SK-N-SH treated with all-trans-retinoic acid at 6 μM for 48 hours (cell line): Measurements from ENCODE around the gene NIPSNAP2.

Source experiments
- ATAC-seq: fragments of 200-7000 bp; cut with Tn5 transposase; 3 replicates; pipeline ENCODE4 v1.9.1; 2020; ENCODE audit warnings: mild to moderate bottlenecking, moderate library complexity
- BACH2 ChIP-seq: fragments of 250-450 bp; sonication (Bioruptor Pico); IDR thresholded peaks from 2 replicates; pipeline ENCODE4 v1.9.0; 2021; ENCODE audit warnings: mild to moderate bottlenecking, borderline replicate concordance
- CSDC2 ChIP-seq: fragments of 250-450 bp; sonication (Bioruptor Pico); IDR thresholded peaks from 2 replicates; pipeline ENCODE4 v1.5.0; 2020; ENCODE audit warnings: mild to moderate bottlenecking, moderate library complexity
- ESRRG ChIP-seq: fragments of 250-450 bp; sonication (Bioruptor Pico); IDR thresholded peaks from 2 replicates; pipeline ENCODE4 v1.6.1; 2021; ENCODE audit warnings: mild to moderate bottlenecking
- GLIS3 ChIP-seq: fragments of 250-450 bp; sonication (Bioruptor Pico); IDR thresholded peaks from 2 replicates; pipeline ENCODE4 v1.5.0; 2020; ENCODE audit warnings: mild to moderate bottlenecking, moderate library complexity
- ISL1 ChIP-seq: fragments of 250-450 bp; sonication (Bioruptor Pico); IDR thresholded peaks from 2 replicates; pipeline ENCODE4 v2.1.2; 2022; ENCODE audit warnings: mild to moderate bottlenecking, moderate library complexity
- OSR1 ChIP-seq: fragments of 250-450 bp; sonication (Bioruptor Pico); IDR thresholded peaks from 2 replicates; pipeline ENCODE4 v1.8.0; 2022; ENCODE audit warnings: moderate library complexity, mild to moderate bottlenecking, inconsistent platforms
- PATZ1 ChIP-seq: fragments of 250-450 bp; sonication (Bioruptor Pico); IDR thresholded peaks from 2 replicates; pipeline ENCODE4 v1.8.0; 2020; ENCODE audit warnings: mild to moderate bottlenecking, moderate library complexity, borderline replicate concordance
- POU6F1 ChIP-seq: fragments of 250-450 bp; sonication (Bioruptor Pico); IDR thresholded peaks from 2 replicates; pipeline ENCODE4 v1.8.0; 2021; ENCODE audit warnings: low read depth, mild to moderate bottlenecking, moderate library complexity, borderline replicate concordance
- RARB ChIP-seq: fragments of 250-450 bp; sonication (Bioruptor Pico); IDR thresholded peaks from 2 replicates; pipeline ENCODE4 v1.8.0; 2021; ENCODE audit warnings: mild to moderate bottlenecking, moderate library complexity
- SNAI2 ChIP-seq: fragments of 250-450 bp; sonication (Bioruptor Pico); IDR thresholded peaks from 2 replicates; pipeline ENCODE4 v1.5.0; 2020; ENCODE audit warnings: mild to moderate bottlenecking, moderate library complexity
- TOX ChIP-seq: fragments of 250-450 bp; sonication (Bioruptor Pico); IDR thresholded peaks from 2 replicates; pipeline ENCODE4 v1.8.0; 2021; ENCODE audit warnings: mild to moderate bottlenecking, moderate library complexity, borderline replicate concordance
- TSHZ2 ChIP-seq: fragments of 250-450 bp; sonication (Bioruptor Pico); IDR thresholded peaks from 2 replicates; pipeline ENCODE4 v1.5.0; 2020; ENCODE audit warnings: mild to moderate bottlenecking, moderate library complexity
- ZC3H10 ChIP-seq: fragments of 250-450 bp; sonication (Bioruptor Pico); IDR thresholded peaks from 2 replicates; pipeline ENCODE4 v1.5.1; 2021; ENCODE audit warnings: mild to moderate bottlenecking, moderate library complexity
- ZFP3 ChIP-seq: fragments of 250-450 bp; sonication (Bioruptor Pico); IDR thresholded peaks from 2 replicates; pipeline ENCODE4 v1.5.0; 2020; ENCODE audit warnings: mild to moderate bottlenecking, moderate library complexity
- ZNF565 ChIP-seq: fragments of 450-650 bp; formaldehyde crosslinking; conservative IDR thresholded peaks from 2 replicates; pipeline ENCODE4 v1.5.0; 2020; ENCODE audit warnings: low read depth, mild to moderate bottlenecking, moderate library complexity
- ZNF70 ChIP-seq: fragments of 450-650 bp; formaldehyde crosslinking; IDR thresholded peaks from 2 replicates; pipeline ENCODE4 v1.5.0; 2020; ENCODE audit warnings: mild to moderate bottlenecking, moderate library complexity
- ZNF8 ChIP-seq: fragments of 450-650 bp; formaldehyde crosslinking; IDR thresholded peaks from 2 replicates; pipeline ENCODE4 v1.5.0; 2020; ENCODE audit warnings: mild to moderate bottlenecking, moderate library complexity
- TF ChIP-seq, protein P1 (sequence below): fragments of 250-450 bp; sonication (Bioruptor Pico); IDR thresholded peaks from 2 replicates; pipeline ENCODE4 v1.5.1; 2020; ENCODE audit warnings: low read depth, mild to moderate bottlenecking, moderate library complexity

Gene NIPSNAP2

DNA sequence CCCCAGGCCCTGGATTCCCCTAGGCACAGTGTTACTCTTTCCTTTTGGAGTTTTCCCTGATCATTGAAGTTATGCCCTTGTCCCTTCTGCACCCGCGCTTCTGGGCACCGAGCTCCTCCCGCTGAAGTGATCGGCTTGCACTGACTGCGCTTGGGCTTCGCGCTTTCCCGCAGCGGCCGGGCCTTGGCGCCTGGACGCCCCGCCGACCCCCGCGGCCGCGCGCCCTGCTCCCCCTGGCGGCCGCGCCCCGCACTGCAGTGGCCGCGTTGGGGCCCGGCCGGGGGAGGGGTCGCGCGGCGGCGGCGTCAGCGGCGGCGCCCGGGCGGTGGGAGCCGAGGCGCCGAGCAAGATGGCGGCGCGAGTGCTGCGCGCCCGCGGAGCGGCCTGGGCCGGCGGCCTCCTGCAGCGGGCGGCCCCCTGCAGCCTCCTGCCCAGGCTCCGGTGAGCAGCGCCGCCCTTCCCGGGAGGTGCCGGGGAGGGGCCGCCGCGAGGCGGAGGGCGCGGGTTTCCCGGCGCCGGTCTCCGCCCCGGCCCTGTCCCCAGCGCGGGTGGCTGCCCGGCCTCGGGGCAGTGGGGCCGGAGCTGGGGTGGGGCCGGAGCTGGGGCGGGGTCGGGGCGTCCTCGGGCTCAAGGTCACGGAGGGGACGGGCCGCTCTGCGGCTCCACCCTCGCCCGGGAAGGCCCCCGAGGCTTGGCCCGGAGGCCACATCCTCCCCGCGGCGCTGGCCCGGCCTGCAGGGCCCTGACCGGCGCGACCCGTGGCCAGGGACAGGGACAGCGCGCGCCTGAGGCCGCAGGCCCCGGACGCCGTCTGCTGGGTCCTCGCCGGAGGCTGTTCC, at the start of gene NIPSNAP2:
TSS of gene NIPSNAP2 (plus strand) at position 325 of the 839 bp plus-strand sequence. CDS start at position 350, 25 bp downstream.
- ATAC-seq = peak; percentile 74
- TF ChIP-seq RARB (CRISPR knock-in tag) (no peak), SNAI2 (CRISPR knock-in tag) (peak; percentile 66; the same call in 1 of the 2 replicates)
- TF ChIP-seq, all 23 proteins: peak for 1

- no peak for ATAC-seq
- TF ChIP-seq OSR1 (CRISPR knock-in tag) (no peak), POU6F1 (CRISPR knock-in tag) (no peak), CSDC2 (no peak)
- TF ChIP-seq, protein P1, sequence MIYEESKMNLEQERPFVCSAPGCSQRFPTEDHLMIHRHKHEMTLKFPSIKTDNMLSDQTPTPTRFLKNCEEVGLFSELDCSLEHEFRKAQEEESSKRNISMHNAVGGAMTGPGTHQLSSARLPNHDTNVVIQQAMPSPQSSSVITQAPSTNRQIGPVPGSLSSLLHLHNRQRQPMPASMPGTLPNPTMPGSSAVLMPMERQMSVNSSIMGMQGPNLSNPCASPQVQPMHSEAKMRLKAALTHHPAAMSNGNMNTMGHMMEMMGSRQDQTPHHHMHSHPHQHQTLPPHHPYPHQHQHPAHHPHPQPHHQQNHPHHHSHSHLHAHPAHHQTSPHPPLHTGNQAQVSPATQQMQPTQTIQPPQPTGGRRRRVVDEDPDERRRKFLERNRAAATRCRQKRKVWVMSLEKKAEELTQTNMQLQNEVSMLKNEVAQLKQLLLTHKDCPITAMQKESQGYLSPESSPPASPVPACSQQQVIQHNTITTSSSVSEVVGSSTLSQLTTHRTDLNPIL (CRISPR knock-in tag) = no peak
These were observed 46.6 kb upstream of the NIPSNAP2 start for GRCh38 chr7:55917771-55918170.

- ATAC-seq = no peak
- TF ChIP-seq ZFP3 = no peak
- TF ChIP-seq ESRRG (CRISPR knock-in tag) = no peak
- no peak for TF ChIP-seq RARB (CRISPR knock-in tag)
- TF ChIP-seq BACH2 (CRISPR knock-in tag) = no peak
- no peak for TF ChIP-seq SNAI2 (CRISPR knock-in tag)
- no peak for TF ChIP-seq TOX (CRISPR knock-in tag)
- TF ChIP-seq ZNF8 (CRISPR knock-in tag) = no peak
- no peak for TF ChIP-seq ISL1 (CRISPR knock-in tag)
- no peak for TF ChIP-seq ZC3H10 (CRISPR knock-in tag)
These were observed 36.2 kb upstream of the NIPSNAP2 start for GRCh38 chr7:55928006-55928767.

GRCh38 chr7:55931421-55932151, 32.8 kb upstream of the NIPSNAP2 start:
- ATAC-seq = no peak
- no peak for TF ChIP-seq ESRRG (CRISPR knock-in tag)
- TF ChIP-seq, all 23 proteins: peak for 0

DNA sequence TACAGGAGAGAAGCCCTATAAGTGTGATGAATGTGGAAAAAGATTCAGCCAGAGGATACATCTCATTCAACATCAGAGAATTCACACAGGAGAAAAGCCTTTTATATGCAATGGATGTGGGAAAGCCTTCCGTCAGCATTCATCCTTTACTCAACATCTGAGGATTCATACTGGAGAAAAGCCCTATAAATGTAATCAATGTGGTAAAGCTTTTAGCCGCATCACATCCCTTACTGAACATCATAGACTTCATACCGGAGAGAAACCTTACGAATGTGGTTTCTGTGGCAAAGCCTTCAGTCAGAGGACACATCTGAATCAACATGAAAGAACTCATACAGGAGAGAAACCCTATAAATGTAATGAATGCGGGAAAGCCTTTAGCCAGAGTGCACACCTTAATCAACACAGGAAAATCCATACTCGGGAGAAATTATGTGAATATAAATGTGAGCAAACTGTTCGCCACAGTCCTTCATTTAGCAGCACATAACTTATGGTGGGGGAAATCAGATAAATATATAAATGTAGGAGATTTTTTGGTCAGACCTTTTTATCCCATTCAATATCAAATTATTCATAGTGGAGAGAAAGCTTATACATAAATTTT, 24.8 kb upstream of the NIPSNAP2 start:
- ATAC-seq = no peak
- TF ChIP-seq RARB (CRISPR knock-in tag) (no peak), ZNF565 (CRISPR knock-in tag) (no peak), OSR1 (CRISPR knock-in tag) (no peak), SNAI2 (CRISPR knock-in tag) (no peak), CSDC2 (no peak), GLIS3 (CRISPR knock-in tag) (no peak), POU6F1 (CRISPR knock-in tag) (no peak), ZC3H10 (CRISPR knock-in tag) (no peak), ZNF70 (CRISPR knock-in tag) (no peak), BACH2 (CRISPR knock-in tag) (no peak), TSHZ2 (CRISPR knock-in tag) (no peak), PATZ1 (CRISPR knock-in tag) (no peak)
- TF ChIP-seq, protein P1 (CRISPR knock-in tag) = no peak
